ENCODE measurements around the gene OR10AD1. TPM values are rescaled to one million over a fixed set of nuclear protein-coding genes. Genes with fewer than 3 reads are reported as not detected.

OR10AD1 gene
- total and polyA plus RNA-seq, 10 of the 15 experiments (the other 5 are each of a cell fraction or from before 2014, with no cell fraction given): 0.04 to 0.12 TPM; not detected in 8

- Histone ChIP-seq H3K27me3 (replicated peaks in 1 of 2; ENCODE audit: control insufficient read depth in 2 of 2, insufficient read depth in 2 of 2, low read length in 1 of 2) (no peaks in the 10 kb centered on the region), H3K9me3 (replicated peaks; ENCODE audit: control insufficient read depth, insufficient read depth, low read length) (no peaks in the 10 kb centered on the region), H3K9ac (ENCODE audit: control insufficient read depth, insufficient read depth, low read length) (no peak overlapping the region), H3K79me2 (ENCODE audit: control insufficient read depth, insufficient read depth, low read length) (peaks cover 15% of the 10 kb centered on the region), H3K36me3 (ENCODE audit: control insufficient read depth in 2 of 2, insufficient read depth in 2 of 2, low read length in 1 of 2) (no peaks in the 10 kb centered on the region), H3K4me1 (ENCODE audit: control insufficient read depth, insufficient read depth, low read length) (peaks cover 11% of the 10 kb centered on the region), H2AFZ (ENCODE audit: control insufficient read depth, low read depth, low read length) (peak overlapping the region; percentile 45; the same call in 1 of the 2 replicates), H3K27ac (ENCODE audit: control insufficient read depth, insufficient read depth) (no peak overlapping the region), H3K4me2 (ENCODE audit: control insufficient read depth, insufficient read depth) (peak overlapping the region; percentile 36), H4K20me1 (ENCODE audit: control insufficient read depth, insufficient read depth) (no peaks in the 10 kb centered on the region), H3K4me3 (no peak overlapping the region)
- no peak for FAIRE-seq
- RAD21 ChIA-PET (ENCODE audit: unreplicated experiment): no interaction called here
- SMC1A ChIA-PET (ENCODE audit: uncharacterized antibody, unreplicated experiment): interaction anchor here (0.7 to 2.6 kb wide), 8 partner anchors 9 to 208 kb away, joined by 3 to 6 read pairs (median 3); partner anchors contain the start of gene SENP1
- CTCF ChIA-PET: interaction anchor here (1.0 to 2.2 kb wide), 8 partner anchors 37 to 325 kb away, joined by 3 to 5 read pairs (median 3); partner anchors contain the start of gene TMEM106C
- in situ Hi-C loops (cut with MboI): loop anchor here (5.0 kb wide), 1 partner anchor 194 kb away; no protein-coding TSS in a partner anchor
- intact Hi-C loops (cut with micrococcal nuclease; ENCODE audit: unreplicated experiment): no loop called here
- TF ChIP-seq SPI1 (IDR thresholded peaks at IDR 0.05; ENCODE audit: borderline replicate concordance, insufficient read depth, low read depth, low read length): peak; percentile 57; the same call in 1 of the 2 replicates
- TF ChIP-seq ZZZ3 (IDR thresholded peaks at IDR 0.05; ENCODE audit: control insufficient read depth, insufficient read length, low read depth): no peak
- BruUV-seq (replicated peaks): no TSS peak
- DNase-seq (ENCODE audit: low read depth, low spot score): no peak
- WGBS (ENCODE audit: insufficient coverage, insufficient replicate concordance, low lambda C conversion rate, missing lambda C conversion rate): 95% methylated on average over 2 of the region's 2 CpGs
- ATAC-seq: no peak
- POLR2A ChIA-PET: interaction anchor here (0.7 kb wide), 1 partner anchor 55 kb away, joined by 3 read pairs; no protein-coding TSS in a partner anchor
Measured at GRCh38 chr12:48160807-48161206, 42.3 kb downstream of the OR10AD1 start.

GRCh38 chr12:48160046-48160445 is 43.0 kb downstream of the OR10AD1 start:
- Histone ChIP-seq H3K4me2 (ENCODE audit: control insufficient read depth, insufficient read depth) (no peak overlapping the region), H4K20me1 (ENCODE audit: control insufficient read depth, insufficient read depth) (no peaks in the 10 kb centered on the region), H3K79me2 (ENCODE audit: control insufficient read depth, insufficient read depth, low read length) (peaks cover 15% of the 10 kb centered on the region), H3K4me3 (no peak overlapping the region), H3K4me1 (ENCODE audit: control insufficient read depth, insufficient read depth, low read length) (peaks cover 11% of the 10 kb centered on the region), H3K9ac (ENCODE audit: control insufficient read depth, insufficient read depth, low read length) (no peak overlapping the region), H3K27me3 (replicated peaks in 1 of 2; ENCODE audit: control insufficient read depth in 2 of 2, insufficient read depth in 2 of 2, low read length in 1 of 2) (no peaks in the 10 kb centered on the region), H3K36me3 (ENCODE audit: control insufficient read depth in 2 of 2, insufficient read depth in 2 of 2, low read length in 1 of 2) (no peaks in the 10 kb centered on the region), H3K27ac (ENCODE audit: control insufficient read depth, insufficient read depth) (no peak overlapping the region), H2AFZ (ENCODE audit: control insufficient read depth, low read depth, low read length) (no peak overlapping the region), H3K9me3 (replicated peaks; ENCODE audit: control insufficient read depth, insufficient read depth, low read length) (no peaks in the 10 kb centered on the region)
- ChIA-PET POLR2A (interaction anchor here (0.5 to 0.6 kb wide), 2 partner anchors 57 to 94 kb away, joined by 3 read pairs; no protein-coding TSS in a partner anchor), SMC1A (ENCODE audit: uncharacterized antibody, unreplicated experiment) (interaction anchor here (0.7 to 2.6 kb wide), 11 partner anchors 10 to 207 kb away, joined by 3 to 6 read pairs (median 3); partner anchors contain the start of gene SENP1), CTCF (interaction anchor here (0.9 to 2.2 kb wide), 10 partner anchors 38 to 458 kb away, joined by 3 to 5 read pairs (median 3); partner anchors contain the start of gene TMEM106C), RAD21 (ENCODE audit: unreplicated experiment) (no interaction called here)
- 85% methylated on average over 5 of the region's 5 CpGs for WGBS (ENCODE audit: insufficient coverage, insufficient replicate concordance, low lambda C conversion rate, missing lambda C conversion rate)
- intact Hi-C loops (cut with micrococcal nuclease; ENCODE audit: unreplicated experiment) (no loop called here), in situ Hi-C loops (cut with MboI) (loop anchor here (5.0 kb wide), 1 partner anchor 193 kb away; no protein-coding TSS in a partner anchor)
- BruUV-seq (replicated peaks): no TSS peak
- ATAC-seq (no peak), FAIRE-seq (no peak), DNase-seq (ENCODE audit: low read depth, low spot score) (no peak)
- TF ChIP-seq FOXK2 (IDR thresholded peaks at IDR 0.05): no peak
- no peak for TF ChIP-seq TCF3 (IDR thresholded peaks at IDR 0.05; ENCODE audit: borderline replicate concordance, insufficient read depth, low read depth, low read length)
- no peak for TF ChIP-seq FOS (IDR thresholded peaks at IDR 0.05; ENCODE audit: borderline replicate concordance, extremely low read depth, insufficient read length)
